Astrocyte (in vitro differentiated cells and primary cell): ENCODE measurements around the gene IGDCC3.

Source experiments
- CTCF ChIP-seq: IDR thresholded peaks from 2 replicates; pipeline ENCODE4 v1.5.1; 2011; ENCODE audit warnings: low read depth, mild to moderate bottlenecking, inconsistent platforms, low read length, moderate library complexity; ENCODE audit not compliant: insufficient read depth
- EZH2 ChIP-seq: IDR thresholded peaks from 2 replicates; pipeline ENCODE4 v1.6.1; 2012; ENCODE audit warnings: mild to moderate bottlenecking, low read length, inconsistent platforms; ENCODE audit not compliant: insufficient read depth

- TF ChIP-seq CTCF (no peak), EZH2 (peak; percentile 91)
Observed at GRCh38 chr15:65355173-65355987, 22.4 kb downstream of the IGDCC3 start.
